Amniotic epithelial cell (primary cell): ENCODE data around the gene MANF.
A peak's percentile ranks its signal among the peaks of the same experiment; 100 is the strongest.

ENCODE experiments used
- DNase-seq: peaks from one replicate; pipeline ENCODE4 v3.0.0-alpha.2; 2010; ENCODE audit warnings: low read depth

Gene MANF

DNA sequence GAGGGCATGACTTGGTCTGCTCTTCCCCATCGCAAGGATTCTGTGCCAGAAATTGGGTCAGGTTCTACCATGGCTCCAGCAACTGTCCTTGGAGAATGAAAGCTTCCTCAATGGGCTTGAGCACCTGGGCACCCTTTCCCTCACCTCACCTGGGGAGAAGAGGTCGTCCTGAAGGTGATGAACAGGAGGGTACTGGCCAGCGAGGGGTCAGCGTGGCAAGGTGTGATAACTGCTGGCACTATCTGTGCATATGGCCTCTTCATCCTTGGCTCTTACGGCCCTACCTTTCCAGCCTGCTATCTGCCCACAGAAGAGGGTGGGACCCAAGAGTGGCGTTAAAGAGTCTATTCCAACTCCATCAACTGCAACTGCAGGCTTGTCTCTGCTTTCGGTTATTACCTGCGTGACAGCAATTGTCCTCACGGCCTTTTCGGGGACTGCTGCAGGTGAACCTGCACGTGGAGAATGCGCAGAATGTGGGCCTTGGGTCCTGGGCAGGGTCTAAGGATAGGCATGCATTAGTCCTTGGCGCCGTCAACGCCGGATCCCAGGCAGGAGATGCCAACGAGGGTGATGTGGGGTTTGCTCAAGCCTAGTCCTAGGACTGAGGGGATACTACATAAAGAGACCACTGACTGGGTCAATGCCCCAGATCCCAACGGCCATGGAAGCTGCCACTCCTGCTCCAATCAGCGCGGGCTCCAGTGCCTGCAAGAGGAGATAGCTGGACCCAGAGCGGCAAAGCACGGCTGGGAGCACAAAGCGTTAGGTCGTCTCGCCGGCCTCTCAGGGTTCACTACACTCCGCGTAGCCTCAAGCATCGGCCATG is 5.4 kb downstream of the MANF start:
- no peak for DNase-seq

DNA sequence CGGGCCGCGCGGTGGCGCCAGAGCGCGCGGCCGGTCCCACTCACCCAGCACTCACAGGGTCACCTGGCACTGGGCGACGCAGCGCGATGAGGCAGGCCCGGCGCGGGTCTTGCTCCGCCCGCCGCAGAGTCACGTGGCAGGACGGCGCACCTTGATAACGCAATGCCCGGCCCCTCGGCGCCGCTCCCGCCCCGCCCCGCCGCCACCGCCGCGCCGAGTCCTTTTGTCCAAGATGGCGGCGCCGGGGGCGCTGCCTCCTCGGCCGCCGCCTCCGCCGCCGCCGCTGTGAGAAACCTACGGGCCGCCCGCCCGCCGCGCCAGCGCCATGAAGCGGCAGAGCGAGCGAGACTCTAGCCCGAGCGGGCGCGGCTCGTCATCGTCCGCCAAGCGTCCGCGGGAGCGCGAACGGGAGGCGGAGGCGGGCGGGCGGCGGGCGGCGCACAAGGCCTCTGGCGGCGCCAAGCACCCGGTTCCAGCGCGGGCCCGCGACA is 6.0 kb downstream of the MANF start, which contains the start of gene RBM15B:
RBM15B (plus strand) TSS at position 211 of the 491 bp plus-strand sequence; CDS start at position 326, 115 bp downstream.
- peak; percentile 93 for DNase-seq

DNA sequence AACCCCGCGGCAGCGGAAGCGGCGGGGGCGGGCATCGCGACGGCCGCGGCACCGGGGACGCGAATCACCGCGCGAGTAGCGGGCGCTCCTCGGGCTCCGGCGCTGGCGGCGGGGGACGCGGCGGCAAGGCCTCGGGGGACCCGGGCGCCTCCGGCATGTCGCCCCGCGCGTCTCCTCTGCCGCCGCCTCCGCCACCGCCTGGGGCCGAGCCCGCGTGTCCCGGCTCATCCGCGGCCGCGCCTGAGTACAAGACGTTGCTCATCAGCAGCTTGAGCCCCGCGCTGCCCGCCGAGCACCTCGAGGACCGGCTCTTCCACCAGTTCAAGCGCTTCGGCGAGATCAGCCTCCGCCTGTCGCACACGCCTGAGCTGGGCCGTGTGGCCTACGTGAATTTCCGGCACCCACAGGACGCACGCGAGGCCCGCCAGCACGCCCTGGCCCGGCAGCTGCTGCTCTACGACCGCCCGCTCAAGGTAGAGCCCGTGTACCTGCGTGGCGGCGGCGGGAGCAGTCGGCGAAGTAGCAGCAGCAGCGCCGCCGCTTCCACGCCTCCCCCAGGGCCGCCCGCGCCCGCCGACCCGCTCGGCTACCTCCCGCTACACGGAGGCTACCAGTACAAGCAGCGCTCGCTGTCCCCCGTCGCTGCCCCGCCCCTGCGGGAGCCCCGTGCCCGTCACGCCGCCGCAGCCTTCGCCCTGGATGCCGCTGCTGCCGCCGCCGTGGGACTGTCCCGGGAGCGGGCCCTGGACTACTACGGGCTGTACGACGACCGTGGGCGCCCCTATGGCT is 6.7 kb downstream of the MANF start:
- peak; percentile 35 for DNase-seq

GRCh38 chr3:51392355-51393133 is 7.5 kb downstream of the MANF start:
- DNase-seq, result no peak

- DNase-seq, result no peak
Measured at GRCh38 chr3:51393134-51393495, 8.0 kb downstream of the MANF start.

DNA sequence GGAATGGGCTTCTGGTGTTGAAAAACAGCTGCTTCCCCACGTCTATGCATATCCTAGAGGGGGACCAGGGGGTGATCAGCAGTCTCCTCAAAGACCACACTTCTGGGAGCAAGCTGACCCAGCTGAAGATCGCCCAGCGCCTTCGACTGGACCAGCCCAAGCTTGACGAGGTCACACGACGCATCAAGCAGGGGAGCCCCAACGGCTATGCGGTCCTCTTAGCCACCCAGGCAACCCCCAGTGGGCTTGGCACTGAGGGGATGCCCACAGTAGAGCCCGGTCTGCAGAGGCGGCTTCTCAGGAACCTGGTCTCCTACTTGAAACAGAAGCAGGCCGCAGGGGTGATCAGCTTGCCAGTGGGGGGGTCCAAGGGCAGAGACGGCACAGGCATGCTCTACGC is 8.5 kb downstream of the MANF start:
- DNase-seq, result no peak

- DNase-seq, result no peak
Measured at GRCh38 chr3:51394541-51394940, 9.4 kb downstream of the MANF start.

DNA sequence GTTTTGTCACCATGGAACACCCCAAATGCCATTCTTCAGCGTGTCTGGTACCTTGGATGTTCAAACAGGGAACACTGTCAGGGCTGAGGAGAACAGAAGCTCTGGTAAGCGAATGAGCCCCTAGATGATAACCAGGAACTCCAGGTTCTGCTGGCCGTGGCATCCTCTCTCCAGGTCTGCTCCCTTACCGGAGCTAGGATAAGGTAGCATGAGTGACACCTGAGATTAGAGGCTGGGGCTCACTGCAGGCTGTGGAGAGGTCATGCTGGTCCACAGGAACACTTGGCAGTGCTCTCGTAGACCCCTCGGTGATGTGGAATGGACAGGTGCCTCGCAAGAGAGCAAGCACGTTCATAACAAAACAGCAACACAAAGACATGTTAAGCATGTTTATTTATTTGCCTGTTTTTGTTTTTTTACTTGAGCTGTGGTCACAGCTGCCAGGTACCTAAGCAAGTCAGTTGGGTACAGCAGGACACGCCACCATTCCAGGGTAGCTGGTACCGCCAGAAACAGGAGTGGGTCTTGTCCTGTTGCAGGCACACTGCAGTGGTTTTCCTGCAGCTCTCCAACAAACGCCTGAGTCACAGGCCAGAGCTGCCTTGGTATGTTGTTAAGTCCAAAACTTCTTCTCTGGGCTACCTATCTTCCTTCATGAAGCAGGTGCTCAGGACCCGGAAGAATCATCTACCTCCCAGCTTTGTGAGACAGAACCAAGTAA is 10.6 kb downstream of the MANF start:
- no peak for DNase-seq

GRCh38 chr3:51396401-51396800 is 11.3 kb downstream of the MANF start:
- no peak for DNase-seq

- no peak for DNase-seq
Measured at GRCh38 chr3:51397392-51397791, 12.3 kb downstream of the MANF start.

- no peak for DNase-seq
Measured at GRCh38 chr3:51398595-51399310, 13.7 kb downstream of the MANF start.

- no peak for DNase-seq
Measured at GRCh38 chr3:51400166-51400565, 15.1 kb downstream of the MANF start.

DNA sequence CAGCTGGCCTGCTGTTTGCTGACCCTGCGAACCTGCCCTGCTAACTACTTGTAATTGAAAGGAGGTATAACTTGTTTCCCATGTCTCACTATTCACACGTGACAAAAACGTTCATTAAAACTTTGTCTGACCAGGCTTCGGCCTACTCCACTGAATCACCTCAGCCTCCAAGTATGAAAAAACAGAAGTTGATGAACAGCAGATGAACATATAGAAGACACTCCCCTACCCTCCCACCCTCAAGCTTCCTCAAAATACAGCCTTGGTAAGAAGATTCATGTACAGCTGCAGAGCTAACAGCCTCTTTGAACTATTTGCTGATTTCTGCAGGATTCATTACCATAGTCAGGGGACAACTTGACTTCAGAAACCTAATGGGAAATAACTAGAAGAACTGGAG is 16.6 kb downstream of the MANF start:
- DNase-seq, result no peak

DNA sequence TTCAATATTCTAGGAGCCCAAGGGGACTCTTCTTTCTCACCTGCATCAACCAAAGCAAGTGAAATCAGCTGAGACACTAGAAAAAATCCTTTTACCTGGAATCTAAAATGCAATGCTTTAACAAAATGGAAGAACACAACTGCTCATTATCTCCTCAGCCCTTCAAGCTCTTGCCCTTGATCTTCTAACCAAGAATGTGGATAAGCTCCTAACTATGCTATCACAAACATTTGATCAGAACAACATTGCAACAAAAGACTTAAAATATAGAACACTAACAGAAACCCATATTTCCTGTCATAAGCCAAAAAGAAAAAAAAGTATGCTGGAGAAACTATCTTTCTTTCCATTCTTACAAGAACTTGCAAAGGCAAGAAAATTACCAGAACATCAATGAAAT is 18.6 kb downstream of the MANF start:
- no peak for DNase-seq

DNA sequence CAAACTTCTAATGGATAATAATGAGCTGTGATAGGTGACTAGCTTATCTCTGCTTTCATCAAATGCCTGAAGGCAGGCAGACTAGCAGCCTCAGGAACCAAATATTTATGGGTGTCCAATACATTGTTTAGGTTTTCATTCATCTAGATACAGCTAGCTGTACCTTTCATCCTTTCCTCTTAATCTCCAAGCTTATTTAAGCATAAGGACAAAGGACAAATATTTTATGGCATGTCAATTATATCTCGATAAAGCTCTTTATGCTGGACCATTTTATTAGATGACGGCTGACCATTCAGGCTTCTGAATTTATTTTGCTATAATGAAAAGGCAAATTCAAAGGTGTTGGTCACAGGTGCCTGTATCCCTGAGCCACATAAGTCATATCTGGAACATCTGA is 22.9 kb downstream of the MANF start:
- no peak for DNase-seq

DNA sequence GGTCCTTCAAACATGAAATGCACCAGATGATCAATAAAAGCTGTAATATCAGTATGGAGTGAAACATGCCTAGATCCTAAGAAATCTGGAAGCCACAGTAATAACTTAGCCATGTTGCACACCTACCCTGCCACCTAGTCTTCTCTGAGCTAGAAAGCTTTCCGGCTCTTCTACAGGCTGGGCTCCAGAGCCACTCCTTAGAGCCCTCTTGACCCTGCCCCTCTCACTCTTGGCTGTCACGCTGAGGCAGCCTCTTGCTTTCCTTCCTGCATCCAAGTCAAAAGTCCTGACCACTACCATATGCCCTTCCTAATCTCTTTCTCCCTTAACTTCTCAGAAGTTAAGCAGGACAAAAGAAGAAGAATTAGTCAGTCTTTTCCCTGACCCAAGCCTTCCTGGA is 23.7 kb downstream of the MANF start:
- DNase-seq, result no peak

GRCh38 chr3:51422211-51422610 is 37.1 kb downstream of the MANF start:
- no peak for DNase-seq

DNA sequence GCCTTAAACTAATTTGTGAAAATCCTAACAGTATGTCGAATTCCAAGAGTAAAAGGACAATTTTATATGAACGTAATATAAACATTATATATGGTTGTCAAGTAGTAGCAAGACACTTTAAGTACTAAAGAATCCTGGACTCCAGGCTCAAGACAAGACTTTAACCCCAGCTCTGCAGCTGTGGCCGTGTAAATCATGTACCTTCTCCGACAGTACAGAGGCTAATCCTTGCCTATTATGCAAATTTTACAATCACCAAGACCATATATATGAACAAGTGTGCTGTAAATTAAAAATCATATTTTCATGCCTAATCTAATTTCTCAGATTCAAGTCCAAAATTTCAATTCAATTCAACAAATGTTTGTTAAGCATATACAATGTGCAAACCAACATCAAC is 41.8 kb downstream of the MANF start:
- no peak for DNase-seq

- no peak for DNase-seq
Measured at GRCh38 chr3:51429138-51429537, 44.0 kb downstream of the MANF start.

DNA sequence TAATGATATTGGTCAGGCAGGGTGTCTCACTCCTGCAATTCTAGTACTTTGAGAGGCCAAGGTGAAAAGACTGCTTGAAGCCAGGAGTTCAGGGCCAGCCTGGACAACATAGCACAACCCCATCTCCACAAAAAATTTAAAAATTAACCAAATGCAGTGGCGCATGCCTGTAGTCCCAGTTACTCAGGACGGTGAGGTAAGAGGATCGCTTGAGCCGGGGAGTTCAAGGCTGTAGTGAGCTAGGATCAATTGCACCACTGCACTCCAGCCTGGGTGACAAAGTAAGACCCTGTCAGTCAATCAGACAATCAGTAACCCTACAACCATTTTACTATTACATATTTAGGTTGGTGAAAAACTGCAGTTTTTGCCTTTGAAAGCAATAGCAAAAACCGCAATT is 49.0 kb downstream of the MANF start:
- no peak for DNase-seq

GRCh38 chr3:51434746-51435327 is 49.7 kb downstream of the MANF start:
- peak; percentile 68 for DNase-seq
